Daoy (cell line): ENCODE data around the gene ZNF691. TPM values are rescaled to one million over a fixed set of nuclear protein-coding genes. Genes with fewer than 3 reads are reported as not detected.
A peak's percentile ranks its signal among the peaks of the same experiment; 100 is the strongest.
"Not testable (repeated sequence)": the region's sequence is repeated elsewhere in the genome, so short reads cannot be mapped to it uniquely, and the experiment has no call there.

Experiments used
- DNase-seq: peaks from one replicate; pipeline ENCODE4 v3.0.0-alpha.2; 2015; ENCODE audit warnings: low read depth
- total RNA-seq: library from RNA; depleted of rRNA; stranded (reverse); fragments of >200 nt; shearing (Covaris generic); gene quantifications from 2 replicates; pipeline ENCODE4 v1.2.3, GENCODE V29; 2014; rRNA removed

ZNF691 gene, protein sequence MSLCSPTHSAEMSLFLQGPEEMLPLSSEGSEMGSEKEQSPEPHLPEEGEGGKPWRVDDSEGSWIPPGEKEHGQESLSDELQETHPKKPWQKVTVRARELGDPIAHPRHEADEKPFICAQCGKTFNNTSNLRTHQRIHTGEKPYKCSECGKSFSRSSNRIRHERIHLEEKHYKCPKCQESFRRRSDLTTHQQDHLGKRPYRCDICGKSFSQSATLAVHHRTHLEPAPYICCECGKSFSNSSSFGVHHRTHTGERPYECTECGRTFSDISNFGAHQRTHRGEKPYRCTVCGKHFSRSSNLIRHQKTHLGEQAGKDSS
- 10.3 and 11.8 TPM in 2 replicates for total RNA-seq

DNA sequence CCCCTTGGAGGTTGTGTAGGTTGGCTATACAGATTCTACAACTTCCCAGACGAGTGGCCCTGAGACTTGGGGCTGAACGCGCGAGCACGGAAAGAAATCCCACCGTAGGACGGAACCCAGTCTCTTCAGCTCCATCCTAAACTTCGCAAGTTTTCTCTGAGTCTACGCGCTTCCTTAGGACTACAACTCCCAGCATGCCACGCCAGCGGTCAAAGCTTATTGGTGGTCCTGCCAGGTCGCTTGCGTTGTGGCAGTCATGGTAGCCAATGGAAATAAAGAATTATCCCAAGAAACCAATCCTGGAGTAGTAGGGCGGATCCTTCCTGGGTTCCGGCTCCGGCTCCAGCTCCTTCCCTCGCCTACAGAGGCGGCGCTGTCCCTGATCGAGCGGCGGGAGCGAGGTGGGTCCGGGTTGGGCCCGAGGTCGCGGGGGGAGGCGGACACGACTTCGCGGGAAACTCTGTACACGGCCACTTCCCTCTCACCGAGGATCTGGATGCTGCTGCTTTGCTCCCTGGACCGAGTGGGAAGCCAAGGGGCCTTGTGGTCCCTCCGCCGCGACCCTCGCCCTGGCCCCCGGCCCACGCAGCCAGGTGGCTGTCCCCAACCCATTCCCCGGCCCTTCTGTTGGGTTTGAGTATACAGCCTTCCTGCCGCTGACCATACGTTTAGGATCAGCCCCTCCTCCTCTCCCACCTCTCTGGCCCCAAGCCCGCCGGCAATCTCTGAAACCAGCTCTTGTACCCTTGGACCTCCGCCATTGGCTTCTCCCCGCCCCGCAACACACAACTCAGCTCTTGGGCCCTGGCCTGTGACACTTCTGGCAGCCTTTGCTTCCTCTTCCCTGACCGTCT, at the start of gene ZNF691:
Gene ZNF691 (plus strand): TSS at position 357 of the 854 bp plus-strand sequence. CDS start 3,046 bp downstream, outside the sequence.
- DNase-seq = peak; percentile 98

DNA sequence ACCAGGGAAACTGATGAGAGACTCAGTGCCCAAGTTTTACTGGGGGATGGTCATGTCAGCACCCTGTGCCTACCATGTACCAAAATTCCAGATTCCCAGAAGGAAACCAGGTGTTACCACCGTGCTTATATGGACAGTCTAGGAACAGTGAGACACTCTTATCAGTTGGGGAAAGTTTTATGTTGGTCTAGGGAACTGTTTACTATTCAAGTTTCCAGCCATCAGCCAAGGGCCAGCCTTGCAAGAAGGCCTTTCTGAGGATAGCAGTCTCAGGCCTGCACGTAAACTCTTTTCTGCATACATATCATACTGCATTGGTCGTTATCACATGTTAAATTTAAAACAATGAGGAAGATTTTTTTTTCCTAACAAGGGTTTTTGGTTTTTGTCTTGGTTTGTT, 49.0 kb upstream of the ZNF691 start:
- no peak for DNase-seq

DNA sequence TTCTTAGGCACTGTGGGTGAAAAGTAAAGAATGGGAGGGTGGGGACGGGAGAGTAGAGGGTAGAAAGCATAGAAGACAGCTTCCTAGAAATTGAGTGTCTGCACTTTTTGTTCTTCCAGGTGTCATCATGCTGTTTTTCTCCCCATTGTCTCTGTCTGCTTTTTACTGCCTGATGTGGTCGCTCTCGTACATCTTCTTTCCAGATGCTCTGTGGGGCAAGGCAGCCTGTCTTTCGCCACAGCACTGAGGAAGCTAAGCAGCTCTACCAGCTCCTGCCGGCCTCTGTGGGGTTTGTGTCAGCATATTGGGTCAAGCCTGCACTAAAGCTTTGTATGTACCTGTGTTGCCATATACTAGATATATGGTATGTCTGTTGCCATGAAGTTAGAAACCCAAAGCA, 48.4 kb upstream of the ZNF691 start:
- no peak for DNase-seq

DNA sequence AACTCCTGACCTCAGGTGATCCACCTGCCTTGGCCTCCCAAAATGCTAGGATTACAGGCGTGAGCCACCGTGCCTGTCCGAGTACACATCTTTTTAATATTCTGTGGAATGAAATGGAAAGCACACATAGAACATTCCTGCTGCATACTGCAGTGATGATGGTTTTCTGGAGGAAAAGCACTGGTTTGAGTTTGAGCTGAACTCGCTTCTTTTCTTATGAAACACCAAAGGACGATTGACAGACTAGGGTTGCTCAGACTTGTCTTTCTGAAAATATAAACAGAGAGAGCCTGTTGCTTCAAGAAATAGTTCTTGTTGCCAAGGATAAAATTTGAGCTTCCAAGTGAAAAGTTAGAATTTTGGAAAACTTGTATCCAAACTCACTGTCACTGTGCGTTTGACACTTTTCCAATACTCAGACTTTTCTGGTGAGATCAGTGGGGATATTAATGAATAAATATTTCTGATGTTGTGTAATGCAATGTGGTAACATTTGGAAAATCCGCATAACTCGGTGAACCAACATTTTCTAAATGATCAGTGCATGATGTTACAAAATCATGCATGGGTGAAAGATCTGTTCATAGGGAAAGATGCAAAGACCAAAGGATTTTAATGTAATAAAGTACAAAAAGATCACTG, 44.5 kb upstream of the ZNF691 start:
- no peak for DNase-seq

DNA sequence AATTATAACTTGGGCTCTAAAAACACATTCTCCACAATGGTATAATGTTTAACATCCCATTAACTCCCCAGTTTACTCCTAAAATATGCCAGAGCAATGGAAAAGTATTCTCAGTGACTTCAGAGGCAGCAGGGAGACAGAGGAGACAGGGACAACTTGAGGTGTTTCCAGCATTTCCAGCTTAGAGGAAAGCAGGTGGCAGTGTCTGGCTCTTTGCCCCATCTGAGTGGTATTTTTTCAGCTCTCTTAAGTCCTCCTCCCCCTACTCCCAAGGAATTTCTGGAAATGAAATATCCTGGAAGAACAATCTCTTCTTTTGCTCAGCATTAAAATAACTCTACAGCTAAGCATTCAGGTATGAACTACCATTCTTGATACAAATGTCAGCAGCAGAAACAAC, 40.2 kb upstream of the ZNF691 start:
- DNase-seq = no peak

DNA sequence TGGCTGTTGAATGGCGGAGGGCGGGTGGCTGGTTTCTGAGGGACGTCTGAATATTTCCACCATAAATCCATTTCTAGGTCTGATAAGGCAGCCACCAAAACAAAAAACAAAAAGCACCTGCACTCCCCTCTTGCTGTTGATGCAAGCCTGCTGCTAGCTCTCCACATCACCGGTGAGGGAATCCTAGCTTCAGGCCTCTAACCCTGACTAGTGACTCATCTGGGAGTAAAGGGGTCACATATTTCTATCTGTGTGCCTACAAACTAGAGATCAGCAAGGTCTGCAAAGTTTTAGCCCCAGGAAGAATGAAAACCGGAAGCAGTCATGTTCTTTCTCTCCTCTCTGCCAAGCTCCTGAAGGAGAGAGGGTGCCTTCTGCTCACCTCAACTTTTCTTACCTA, 39.8 kb upstream of the ZNF691 start:
- no peak for DNase-seq

DNA sequence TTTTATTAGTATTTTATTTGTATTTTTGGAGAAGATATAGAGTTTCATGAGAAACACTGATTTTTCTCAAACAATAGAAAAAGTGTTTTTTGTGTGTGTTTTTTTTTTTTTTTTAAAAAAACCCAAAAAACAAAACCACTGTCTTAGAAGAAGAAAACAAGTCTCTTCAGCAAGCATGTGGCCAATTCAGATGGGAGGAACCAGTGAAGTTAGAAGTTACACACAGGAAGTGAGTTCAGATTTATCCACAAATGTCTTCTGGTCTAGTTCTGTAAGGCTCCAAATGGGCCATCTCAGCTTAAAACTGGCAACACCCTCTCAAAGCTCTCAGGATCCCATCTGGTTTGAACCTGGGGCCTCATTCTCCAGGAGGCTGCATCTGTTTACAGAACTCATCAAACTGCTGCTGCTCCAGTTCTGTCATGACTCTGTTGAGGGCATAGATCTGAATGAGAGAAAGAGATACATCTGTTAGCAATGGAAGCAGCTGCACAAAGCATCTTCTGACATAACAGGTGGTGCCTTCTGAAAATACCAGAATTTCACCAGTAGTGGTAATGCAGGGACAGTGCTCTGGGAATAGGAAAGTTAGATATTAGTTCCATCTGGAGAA, 39.3 kb upstream of the ZNF691 start:
- DNase-seq = no peak

DNA sequence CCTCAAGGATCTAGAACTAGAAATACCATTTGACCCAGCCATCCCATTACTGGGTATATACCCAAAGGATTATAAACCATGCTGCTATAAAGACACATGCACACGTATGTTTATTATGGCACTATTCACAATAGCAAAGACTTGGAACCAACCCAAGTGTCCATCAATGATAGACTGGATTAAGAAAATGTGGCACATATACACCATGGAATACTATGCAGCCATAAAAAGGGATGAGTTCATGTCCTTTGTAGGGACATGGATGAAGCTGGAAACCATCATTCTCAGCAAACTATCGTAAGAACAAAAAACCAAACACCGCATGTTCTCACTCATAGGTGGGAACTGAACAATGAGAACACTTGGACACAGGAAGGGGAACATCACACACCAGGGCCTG, 31.6 kb upstream of the ZNF691 start:
- DNase-seq = not testable (repeated sequence)

DNA sequence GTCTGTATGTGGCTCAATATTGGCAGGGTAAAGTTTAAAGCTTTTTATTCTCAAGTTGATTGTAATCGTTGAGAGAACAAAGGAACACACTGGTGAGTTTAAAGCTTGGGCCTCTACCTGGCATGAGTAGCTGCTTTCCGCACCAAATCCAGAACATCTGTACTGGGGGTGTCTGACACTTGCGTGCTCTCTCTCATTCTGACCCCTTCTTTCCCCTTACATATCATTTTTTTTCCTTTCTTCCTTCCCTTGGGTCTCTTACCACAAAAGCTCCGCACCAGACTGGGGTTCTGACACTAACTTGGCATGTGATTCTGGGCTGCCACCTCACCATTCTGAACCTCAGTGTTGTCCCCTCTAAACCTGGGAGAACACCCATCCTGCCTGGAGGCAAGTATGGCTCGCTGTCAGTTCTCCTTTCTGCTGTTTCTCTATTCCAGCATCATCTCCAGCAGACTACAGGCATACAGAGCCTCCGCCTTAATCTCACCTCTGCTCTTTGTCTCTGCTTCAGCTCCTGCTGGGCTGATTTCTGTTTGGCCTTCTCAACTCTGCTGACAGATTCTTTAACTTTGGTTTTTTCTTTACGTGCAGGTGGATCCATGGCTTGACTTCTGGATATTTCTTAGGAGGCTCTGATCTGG, 30.4 kb upstream of the ZNF691 start:
- DNase-seq = peak; percentile 5

DNA sequence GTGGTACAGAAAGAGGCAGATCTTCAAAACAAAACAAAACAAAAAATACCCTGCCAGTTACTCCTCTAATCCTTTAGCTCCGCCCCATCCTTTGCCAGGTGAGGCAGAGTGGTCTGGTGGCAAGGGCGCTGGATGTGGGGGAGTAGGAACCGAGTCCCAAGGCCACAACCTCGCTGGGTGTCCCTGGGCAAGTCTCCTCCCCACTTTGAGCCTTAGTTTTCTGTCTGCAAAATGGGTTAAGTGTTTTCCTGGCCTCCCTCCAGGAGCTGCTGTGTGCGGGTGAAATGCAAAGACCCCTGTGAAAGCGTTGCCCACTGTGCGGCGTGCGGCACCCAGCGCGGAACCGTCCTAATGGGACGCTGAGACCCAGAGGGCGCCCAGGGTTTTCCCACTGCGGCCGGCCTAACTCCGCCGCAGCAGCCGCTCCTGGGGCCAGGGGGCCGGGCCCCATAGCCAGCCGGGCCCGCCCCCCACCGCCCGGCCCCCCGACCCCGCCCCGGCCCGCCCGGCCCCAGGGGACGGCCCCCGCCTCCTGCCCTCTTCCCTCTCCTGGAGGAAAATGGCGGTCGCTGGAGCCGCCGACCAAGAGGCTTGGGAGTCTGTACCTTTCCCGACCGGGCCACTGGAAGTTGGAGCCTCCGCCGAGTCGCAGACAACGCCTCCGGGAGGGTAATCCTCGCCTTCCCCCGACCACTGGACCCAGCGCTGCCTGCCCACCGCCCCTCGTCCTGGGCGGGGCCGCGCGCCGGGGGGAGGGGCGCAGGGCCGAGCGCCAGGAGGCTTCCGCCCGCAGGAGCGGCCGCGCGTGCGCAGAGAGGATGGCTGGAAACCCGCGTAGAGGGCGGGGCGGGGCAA, 29.6 kb upstream of the ZNF691 start, which contains the start of the genes ERMAP and SVBP:
Gene ERMAP (plus strand): TSS at position 538 of the 855 bp plus-strand sequence. CDS start 13,327 bp downstream, outside the sequence.
Gene SVBP (minus strand): TSS at position 813 of the 855 bp plus-strand sequence. CDS start 853 bp downstream, outside the sequence.
- peak; percentile 94 for DNase-seq

DNA sequence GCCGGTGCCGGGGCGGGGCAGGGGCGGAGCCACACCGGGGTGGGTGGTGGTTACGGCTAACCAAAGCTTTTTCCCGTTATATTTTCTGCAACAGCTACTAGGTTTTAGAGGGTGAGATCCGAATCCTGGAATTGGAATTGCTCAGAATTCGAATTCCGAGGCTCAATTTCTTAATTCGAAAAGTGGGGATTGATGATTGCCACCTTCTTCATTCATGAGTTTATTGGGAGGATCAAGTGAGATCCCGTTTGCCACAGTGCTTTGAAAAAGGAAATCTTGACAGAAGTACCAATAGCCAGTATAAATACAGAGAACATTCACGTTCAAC, 29.0 kb upstream of the ZNF691 start:
- no peak for DNase-seq

DNA sequence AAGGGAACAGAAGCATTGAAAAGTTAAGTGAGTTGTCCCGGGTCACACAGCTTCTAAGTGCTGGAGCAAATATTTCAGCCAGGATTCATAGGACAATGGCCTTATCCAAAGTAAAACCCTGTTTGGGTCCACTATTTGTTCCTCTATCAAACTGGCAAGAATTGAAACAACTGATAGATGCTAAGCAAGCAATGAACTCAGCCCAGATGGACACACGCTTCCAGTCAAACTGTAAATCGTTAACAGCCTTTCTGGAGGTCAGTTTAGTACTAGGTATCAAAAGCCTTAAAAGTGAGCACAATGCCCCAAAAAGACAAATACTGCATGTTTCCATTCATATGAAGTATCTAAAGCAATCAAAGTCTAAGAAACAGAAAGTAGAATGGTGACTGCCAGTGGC, 28.4 kb upstream of the ZNF691 start:
- DNase-seq = no peak

DNA sequence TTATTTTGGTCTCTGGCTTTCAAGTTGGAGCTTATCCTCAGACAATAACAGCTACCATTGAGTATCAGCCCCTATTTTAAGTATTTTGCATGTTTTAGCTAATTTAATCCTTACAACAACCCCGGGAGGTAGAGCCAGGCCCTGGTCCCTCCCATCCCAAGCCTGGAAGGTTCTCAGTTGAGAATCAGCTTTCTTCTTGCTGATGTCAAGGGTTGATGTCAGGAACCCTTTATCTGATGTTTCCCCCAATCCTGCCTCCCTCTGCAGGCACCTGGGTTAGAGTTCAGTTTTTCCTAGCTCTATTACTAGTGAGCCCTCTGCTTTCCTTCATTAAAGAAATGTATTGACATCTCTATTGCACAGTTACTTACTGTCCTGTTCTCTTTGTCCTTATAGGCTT, 25.6 kb upstream of the ZNF691 start:
- no peak for DNase-seq

DNA sequence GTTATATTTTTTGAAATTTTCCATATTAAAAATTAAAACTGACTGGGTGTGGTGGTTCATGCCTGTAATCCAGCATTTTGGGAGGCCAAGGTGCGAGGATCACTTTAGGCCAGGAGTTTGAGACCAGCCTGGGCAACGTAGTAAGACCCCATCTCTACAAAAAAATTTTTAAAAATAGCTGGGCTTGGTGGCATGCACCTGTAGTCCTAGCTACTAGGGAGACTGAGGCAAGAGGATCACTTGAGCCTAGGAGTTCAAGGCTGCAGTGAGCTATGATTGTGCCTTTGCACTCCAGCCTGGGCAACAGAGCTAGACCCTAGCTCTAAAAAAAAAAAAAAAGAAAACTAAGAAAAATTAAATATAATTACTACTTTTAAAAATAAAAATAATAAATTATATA, 24.7 kb upstream of the ZNF691 start:
- DNase-seq = no peak

DNA sequence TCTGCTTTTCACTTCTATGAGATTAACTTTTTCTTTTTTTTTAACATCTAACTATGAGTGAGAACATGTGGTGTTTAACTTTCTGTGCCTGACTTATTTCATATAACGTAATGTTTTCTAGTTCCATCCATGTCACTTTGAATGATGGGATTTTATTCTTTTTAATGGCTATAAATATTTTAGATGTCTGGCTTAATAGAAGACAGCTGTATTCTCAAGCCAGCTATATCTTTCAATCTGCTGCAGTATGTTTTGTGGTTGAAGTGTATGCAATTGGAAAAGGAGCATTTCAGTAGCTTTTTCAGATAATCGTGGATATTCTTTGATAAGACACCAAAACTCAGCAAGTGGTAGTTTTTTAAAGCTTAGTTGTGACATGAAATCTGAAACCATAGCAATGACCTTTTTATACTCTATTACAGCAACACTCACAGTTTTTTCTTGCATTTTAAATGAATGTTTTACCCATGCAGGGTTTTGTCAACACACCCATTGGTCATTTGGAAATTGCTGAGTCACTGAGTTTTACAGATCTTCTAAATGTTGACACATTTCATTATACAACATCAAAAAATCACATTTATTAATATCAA, 23.5 kb upstream of the ZNF691 start:
- no peak for DNase-seq

DNA sequence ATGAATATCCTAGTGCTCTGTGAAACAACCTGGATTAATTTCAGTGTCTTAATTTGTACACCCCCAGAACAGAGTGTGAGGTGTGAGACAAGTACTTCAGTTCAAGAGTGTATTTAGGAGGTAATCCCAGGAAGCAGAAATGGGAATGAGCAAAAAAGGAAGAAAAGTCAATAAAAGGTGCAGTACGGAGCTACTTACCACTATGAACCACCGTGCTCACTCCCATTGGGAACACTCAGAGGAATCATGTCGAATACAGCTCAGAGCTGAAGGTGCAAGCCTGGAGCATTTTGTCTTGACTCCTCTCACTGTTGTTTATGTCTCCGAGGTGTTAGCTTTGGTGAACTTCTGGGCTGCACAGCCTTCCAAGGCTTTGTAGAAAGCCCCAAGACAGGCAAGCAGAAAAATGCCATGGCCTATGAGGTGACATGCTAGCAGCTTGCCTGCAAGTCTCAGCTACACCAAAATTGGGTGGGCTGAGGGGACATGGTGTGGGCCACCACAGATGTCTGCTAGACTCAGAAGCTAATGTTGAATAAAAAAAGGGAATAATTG, 21.9 kb upstream of the ZNF691 start:
- DNase-seq = no peak

DNA sequence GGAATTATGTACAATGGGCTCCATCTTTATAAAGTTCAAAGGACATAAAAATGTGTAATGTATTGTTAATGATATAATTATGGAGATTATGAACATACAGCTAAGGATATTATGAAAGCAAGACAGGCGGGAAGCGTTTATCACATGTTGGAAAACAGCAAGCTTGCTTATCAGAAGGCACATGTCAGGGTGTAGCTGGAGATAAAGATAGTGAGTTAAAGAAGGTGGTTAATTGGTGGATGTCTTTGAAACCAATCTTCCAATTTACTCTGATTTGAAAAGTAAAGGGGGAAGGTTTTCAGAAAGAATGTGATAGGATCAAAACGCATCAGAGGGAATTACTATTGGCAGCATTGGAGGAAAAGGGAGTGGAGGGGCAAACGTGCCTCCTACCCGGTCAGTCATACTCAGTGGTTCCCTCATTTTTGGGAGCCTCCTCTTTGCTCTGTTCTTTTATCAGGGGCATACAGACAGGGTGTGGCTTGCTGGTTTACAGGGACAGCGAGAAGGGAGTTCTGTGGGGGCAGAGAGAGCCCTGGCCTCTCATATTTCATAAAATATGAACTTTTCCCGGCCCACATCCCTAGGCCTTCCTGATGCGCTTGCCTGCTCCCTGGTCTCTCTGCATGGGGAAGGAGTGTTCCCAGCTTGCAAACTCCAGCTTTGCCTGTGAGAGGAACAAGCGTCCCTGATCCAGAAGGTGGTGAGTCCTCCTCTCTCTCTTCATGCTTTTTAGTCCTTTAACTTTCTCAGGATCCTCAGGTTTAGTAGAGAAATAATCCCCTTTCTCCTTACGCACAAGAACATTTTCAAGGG, 21.2 kb upstream of the ZNF691 start:
- no peak for DNase-seq

DNA sequence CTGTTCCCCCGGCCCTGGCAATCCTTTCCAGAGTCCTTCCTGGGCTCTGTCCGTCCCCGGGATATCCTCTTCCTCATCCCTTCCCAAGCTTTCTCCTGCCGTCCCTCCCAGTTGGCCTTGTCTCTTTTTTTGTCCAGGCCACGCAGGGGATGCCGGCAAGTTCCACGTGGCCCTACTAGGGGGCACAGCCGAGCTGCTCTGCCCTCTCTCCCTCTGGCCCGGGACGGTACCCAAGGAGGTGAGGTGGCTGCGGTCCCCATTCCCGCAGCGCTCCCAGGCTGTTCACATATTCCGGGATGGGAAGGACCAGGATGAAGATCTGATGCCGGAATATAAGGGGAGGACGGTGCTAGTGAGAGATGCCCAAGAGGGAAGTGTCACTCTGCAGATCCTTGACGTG, 15.8 kb upstream of the ZNF691 start:
- DNase-seq = no peak

DNA sequence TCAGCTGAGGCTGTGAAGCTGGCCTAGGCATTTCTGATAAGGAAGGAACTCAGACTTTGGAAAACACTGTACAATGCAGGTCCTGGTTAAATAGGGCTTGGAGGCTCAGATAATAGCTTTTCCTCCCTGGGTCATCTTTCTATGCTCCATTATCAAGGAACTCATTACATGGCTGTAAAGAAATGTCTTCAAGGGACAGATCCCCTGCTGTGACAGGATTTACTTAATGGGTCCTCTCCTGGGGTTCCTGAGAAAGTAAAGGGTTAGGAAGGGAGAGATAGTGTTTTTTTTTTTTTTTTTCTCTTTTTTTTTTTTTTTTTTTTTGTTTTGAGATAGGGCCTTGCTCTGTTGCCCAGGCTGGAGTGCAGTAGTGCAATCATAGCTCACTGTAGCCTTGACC, 15.1 kb upstream of the ZNF691 start:
- DNase-seq = no peak
